SU-DHL-6 (cell line): ENCODE measurements around the gene INPP5A.

Experiments used
- H2AFZ ChIP-seq: fragments of 200-600 bp; sonication (generic); 2 replicates; pipeline ENCODE4 v1.6.1; 2014; ENCODE audit warnings: low read depth, mild to moderate bottlenecking, moderate library complexity, mixed read lengths, antibody characterized with exemption, low read length; ENCODE audit not compliant: severe bottlenecking
- H3F3A ChIP-seq: fragments of 200-600 bp; shearing (Covaris generic); 2 replicates; pipeline ENCODE4 v1.6.0; 2016; ENCODE audit warnings: antibody characterized with exemption, mild to moderate bottlenecking; ENCODE audit not compliant: insufficient read depth
- H3K27ac ChIP-seq: fragments of 200-600 bp; sonication (generic); 2 replicates; pipeline ENCODE4 v1.5.1; 2016; ENCODE audit warnings: low read depth, mild to moderate bottlenecking, low read length, moderate library complexity, mixed read lengths
- H3K27me3 ChIP-seq: fragments of 200-600 bp; sonication (generic), shearing (Covaris generic); 2 replicates; pipeline ENCODE4 v1.6.0; 2014; ENCODE audit warnings: mild to moderate bottlenecking, low read length
- H3K36me3 ChIP-seq: fragments of 200-600 bp; sonication (generic); 2 replicates; pipeline ENCODE4 v1.6.1; 2014; ENCODE audit warnings: mild to moderate bottlenecking, low read length, mixed read lengths
- H3K4me2 ChIP-seq: fragments of 300-600, 200-600 bp; shearing (Covaris generic), sonication (generic); 2 replicates; pipeline ENCODE4 v1.6.0; 2014; ENCODE audit warnings: low read length, low read depth, mild to moderate bottlenecking; ENCODE audit not compliant: poor library complexity, severe bottlenecking
- H3K4me3 ChIP-seq: fragments of 200-600 bp; sonication (generic); 2 replicates; pipeline ENCODE4 v1.5.1; 2014; ENCODE audit warnings: antibody characterized with exemption, low read length, mild to moderate bottlenecking, mixed read lengths; ENCODE audit not compliant: insufficient read depth, poor library complexity, severe bottlenecking
- H3K79me2 ChIP-seq: fragments of 200-600 bp; sonication (generic); 2 replicates; pipeline ENCODE4 v1.6.1; 2014; ENCODE audit warnings: mild to moderate bottlenecking, low read length, moderate library complexity; ENCODE audit not compliant: insufficient read depth
- H3K9ac ChIP-seq: fragments of 200-600 bp; sonication (generic); 2 replicates; pipeline ENCODE4 v1.7.0; 2014; ENCODE audit warnings: mild to moderate bottlenecking, low read length
- H3K9me2 ChIP-seq: fragments of 200-600 bp; sonication (generic); replicated peaks from 2 replicates; pipeline ENCODE4 v1.6.1; 2014; ENCODE audit warnings: low read length; ENCODE audit not compliant: insufficient read depth
- H3K9me3 ChIP-seq: fragments of 200-600 bp; sonication (generic); 2 replicates; pipeline ENCODE4 v1.6.1; 2014; ENCODE audit warnings: low read length, mixed read lengths; ENCODE audit not compliant: insufficient read depth
- H4K20me1 ChIP-seq: fragments of 200-600 bp; sonication (generic); 2 replicates; pipeline ENCODE4 v1.6.1; 2014; ENCODE audit warnings: low read depth, mild to moderate bottlenecking, antibody characterized with exemption, low read length, moderate library complexity, mixed read lengths
- CTCF ChIP-seq: fragments of 200-600 bp; sonication (generic); IDR thresholded peaks from one replicate; pipeline ENCODE4 v1.5.1; 2017; ENCODE audit warnings: antibody characterized with exemption, mild to moderate bottlenecking, low read length, moderate library complexity; ENCODE audit not compliant: insufficient read depth, poor library complexity, severe bottlenecking
- EZH2phosphoT487 ChIP-seq: fragments of 200-600 bp; sonication (generic), shearing (Covaris generic); conservative IDR thresholded peaks from 2 replicates; pipeline ENCODE4 v1.6.1; 2018; ENCODE audit warnings: mild to moderate bottlenecking, antibody characterized with exemption, low read length, moderate library complexity, mixed read lengths

INPP5A gene

GRCh38 chr10:132579027-132579859 is 41.7 kb downstream of the INPP5A start:
- Histone ChIP-seq H3K9me2 (no peaks in the 10 kb centered on the region), H3K9ac (no peak overlapping the region), H3K36me3 (no peaks in the 10 kb centered on the region), H3K27me3 (no peaks in the 10 kb centered on the region), H4K20me1 (no peaks in the 10 kb centered on the region), H2AFZ (no peak overlapping the region), H3F3A (no peaks in the 10 kb centered on the region), H3K4me3 (no peak overlapping the region), H3K27ac (no peak overlapping the region), H3K79me2 (no peaks in the 10 kb centered on the region), H3K4me2 (no peak overlapping the region), H3K9me3 (no peaks in the 10 kb centered on the region)
- no peak for TF ChIP-seq EZH2phosphoT487
- TF ChIP-seq CTCF, result no peak

- Histone ChIP-seq H3K9ac (no peak overlapping the region), H3K27ac (no peak overlapping the region), H2AFZ (no peak overlapping the region), H3K9me2 (no peaks in the 10 kb centered on the region), H3K4me3 (no peak overlapping the region), H3K27me3 (no peaks in the 10 kb centered on the region), H4K20me1 (no peaks in the 10 kb centered on the region), H3K36me3 (no peaks in the 10 kb centered on the region), H3K4me2 (no peak overlapping the region), H3K79me2 (no peaks in the 10 kb centered on the region), H3F3A (no peaks in the 10 kb centered on the region), H3K9me3 (no peaks in the 10 kb centered on the region)
- TF ChIP-seq EZH2phosphoT487, result no peak
- TF ChIP-seq CTCF, result no peak
Observed at GRCh38 chr10:132580143-132580542, 42.6 kb downstream of the INPP5A start.

- Histone ChIP-seq H3K4me3 (no peak overlapping the region), H3K79me2 (no peaks in the 10 kb centered on the region), H2AFZ (no peak overlapping the region), H3K27ac (no peak overlapping the region), H3K27me3 (no peaks in the 10 kb centered on the region), H4K20me1 (no peaks in the 10 kb centered on the region), H3K4me2 (no peak overlapping the region), H3K9me3 (no peaks in the 10 kb centered on the region), H3K9ac (no peak overlapping the region), H3K9me2 (no peaks in the 10 kb centered on the region), H3K36me3 (no peaks in the 10 kb centered on the region), H3F3A (no peaks in the 10 kb centered on the region)
- no peak for TF ChIP-seq EZH2phosphoT487
- TF ChIP-seq CTCF, result no peak
Observed at GRCh38 chr10:132580617-132581016, 43.0 kb downstream of the INPP5A start.
